ENCODE measurements around the gene DOC2B. TPM values are rescaled to one million over a fixed set of nuclear protein-coding genes. Genes with fewer than 3 reads are reported as not detected.

Gene DOC2B
- total and polyA plus RNA-seq, 2 of the 8 experiments (the other 6 are each of a cell fraction or from before 2014, with no cell fraction given) = 1.3 to 3.3 TPM

DNA sequence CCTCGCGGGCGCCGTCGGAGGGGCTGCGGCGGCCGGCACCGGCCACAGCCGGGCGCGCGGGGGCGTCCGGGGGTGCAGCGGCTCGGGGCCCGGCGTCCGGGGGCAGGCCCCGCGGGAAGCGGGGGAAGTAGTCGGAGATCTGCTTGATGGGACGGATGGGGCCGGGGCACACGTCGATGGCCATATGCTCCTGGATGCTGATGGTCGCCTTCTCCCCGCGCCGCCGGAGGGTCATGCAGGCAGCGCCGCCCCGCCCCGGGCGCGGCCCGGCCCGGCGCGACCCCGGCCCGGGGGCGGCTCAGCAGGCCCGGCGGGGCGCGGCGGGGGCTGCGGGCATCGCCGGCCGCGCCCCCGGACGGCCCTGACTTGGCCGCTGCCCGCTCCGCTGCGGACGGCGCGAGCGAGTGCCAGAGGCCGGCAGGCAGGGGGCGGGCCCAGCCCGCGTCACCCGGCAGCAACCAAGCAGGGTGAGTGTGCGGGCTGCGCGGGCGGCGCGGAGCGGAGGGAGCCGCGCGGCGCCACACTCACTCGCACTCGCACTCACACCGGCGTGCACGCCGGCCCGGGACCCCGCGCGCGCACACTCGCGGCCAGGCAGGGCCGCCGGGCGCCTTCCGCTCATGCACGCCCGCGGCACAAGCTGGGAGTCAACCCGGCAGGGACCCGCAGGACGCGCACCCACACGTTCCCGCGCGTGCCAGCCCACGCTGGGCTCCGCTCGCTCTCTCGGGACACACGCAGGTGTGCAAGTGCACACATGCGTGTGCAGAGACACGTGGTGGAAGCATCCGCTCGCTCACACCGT, at the start of gene DOC2B (continued):
- TF ChIP-seq, protein P1, sequence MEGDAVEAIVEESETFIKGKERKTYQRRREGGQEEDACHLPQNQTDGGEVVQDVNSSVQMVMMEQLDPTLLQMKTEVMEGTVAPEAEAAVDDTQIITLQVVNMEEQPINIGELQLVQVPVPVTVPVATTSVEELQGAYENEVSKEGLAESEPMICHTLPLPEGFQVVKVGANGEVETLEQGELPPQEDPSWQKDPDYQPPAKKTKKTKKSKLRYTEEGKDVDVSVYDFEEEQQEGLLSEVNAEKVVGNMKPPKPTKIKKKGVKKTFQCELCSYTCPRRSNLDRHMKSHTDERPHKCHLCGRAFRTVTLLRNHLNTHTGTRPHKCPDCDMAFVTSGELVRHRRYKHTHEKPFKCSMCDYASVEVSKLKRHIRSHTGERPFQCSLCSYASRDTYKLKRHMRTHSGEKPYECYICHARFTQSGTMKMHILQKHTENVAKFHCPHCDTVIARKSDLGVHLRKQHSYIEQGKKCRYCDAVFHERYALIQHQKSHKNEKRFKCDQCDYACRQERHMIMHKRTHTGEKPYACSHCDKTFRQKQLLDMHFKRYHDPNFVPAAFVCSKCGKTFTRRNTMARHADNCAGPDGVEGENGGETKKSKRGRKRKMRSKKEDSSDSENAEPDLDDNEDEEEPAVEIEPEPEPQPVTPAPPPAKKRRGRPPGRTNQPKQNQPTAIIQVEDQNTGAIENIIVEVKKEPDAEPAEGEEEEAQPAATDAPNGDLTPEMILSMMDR (IDR thresholded peaks at IDR 0.05; ENCODE audit: control extremely low read depth in 1 of 3, insufficient read depth in 1 of 3, low read depth in 1 of 3, low read length in 3 of 3) = peak in 2 of 3 experiments; percentile 3 to 18; a peak in 2 of 4 replicates
- TF ChIP-seq POLR2AphosphoS5 (IDR thresholded peaks at IDR 0.05; ENCODE audit: low read depth, low read length) (no peak), CTBP2 (IDR thresholded peaks at IDR 0.05; ENCODE audit: borderline replicate concordance, insufficient read depth, insufficient read length, low read length) (no peak), RAD21 (IDR thresholded peaks at IDR 0.05 in 1 of 2, conservative IDR thresholded peaks at IDR 0.05 in 1 of 2; ENCODE audit: low read depth in 2 of 2, low read length in 2 of 2) (peak in 1 of 2 experiments; percentile 7; a peak in 2 of 4 replicates), HDAC6 (IDR thresholded peaks at IDR 0.05; ENCODE audit: low read depth, low read length) (no peak), CREB1 (IDR thresholded peaks at IDR 0.05) (0 out of 2 replicates have a peak, but pooled peaks have one; percentile 23), ASH2L (IDR thresholded peaks at IDR 0.05; ENCODE audit: low read length) (no peak)
- TF ChIP-seq, protein P2, sequence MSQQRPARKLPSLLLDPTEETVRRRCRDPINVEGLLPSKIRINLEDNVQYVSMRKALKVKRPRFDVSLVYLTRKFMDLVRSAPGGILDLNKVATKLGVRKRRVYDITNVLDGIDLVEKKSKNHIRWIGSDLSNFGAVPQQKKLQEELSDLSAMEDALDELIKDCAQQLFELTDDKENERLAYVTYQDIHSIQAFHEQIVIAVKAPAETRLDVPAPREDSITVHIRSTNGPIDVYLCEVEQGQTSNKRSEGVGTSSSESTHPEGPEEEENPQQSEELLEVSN (IDR thresholded peaks at IDR 0.05) = 0 out of 2 replicates have a peak, but pooled peaks have one; percentile 13
- TF ChIP-seq, protein P3, sequence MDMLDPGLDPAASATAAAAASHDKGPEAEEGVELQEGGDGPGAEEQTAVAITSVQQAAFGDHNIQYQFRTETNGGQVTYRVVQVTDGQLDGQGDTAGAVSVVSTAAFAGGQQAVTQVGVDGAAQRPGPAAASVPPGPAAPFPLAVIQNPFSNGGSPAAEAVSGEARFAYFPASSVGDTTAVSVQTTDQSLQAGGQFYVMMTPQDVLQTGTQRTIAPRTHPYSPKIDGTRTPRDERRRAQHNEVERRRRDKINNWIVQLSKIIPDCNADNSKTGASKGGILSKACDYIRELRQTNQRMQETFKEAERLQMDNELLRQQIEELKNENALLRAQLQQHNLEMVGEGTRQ (IDR thresholded peaks at IDR 0.05; ENCODE audit: low read length) = no peak
- TF ChIP-seq, protein P4, sequence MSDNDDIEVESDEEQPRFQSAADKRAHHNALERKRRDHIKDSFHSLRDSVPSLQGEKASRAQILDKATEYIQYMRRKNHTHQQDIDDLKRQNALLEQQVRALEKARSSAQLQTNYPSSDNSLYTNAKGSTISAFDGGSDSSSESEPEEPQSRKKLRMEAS (IDR thresholded peaks at IDR 0.05) = peak; percentile 34; the same call in 1 of the 2 replicates

Measured in H1 (cell line).